Activated B cell treated with CpG ODN at 0.5 μM for 24 hours (primary cell): ENCODE data around the gene IDH3B. TPM values are rescaled to one million over a fixed set of nuclear protein-coding genes. Genes with fewer than 3 reads are reported as not detected.

Experiments
- ATAC-seq: fragments of 200-7000 bp; cut with Tn5 transposase; one replicate; pipeline ENCODE4 v1.10.0; 2021; ENCODE audit warnings: low read depth, mild to moderate bottlenecking, moderate library complexity
- CTCF ChIA-PET: fragments of 350-600 bp; sonication (Branson Sonifier 250); formaldehyde crosslinking; loops from one replicate; lab custom pipeline; 2021; ENCODE audit warnings: antibody characterized with exemption; lab: Charles Lee
- POLR2A ChIA-PET: fragments of 350-600 bp; sonication (Branson Sonifier 250); formaldehyde crosslinking; loops from one replicate; lab custom pipeline; 2021; ENCODE audit warnings: antibody characterized with exemption; lab: Charles Lee
- DNase-seq: peaks from one replicate; pipeline ENCODE4 v3.0.0; 2022
- H3K27ac Mint-ChIP-seq: one replicate; pipeline ENCODE4 v1.8.0; 2020; ENCODE audit warnings: mixed read lengths
- H3K27me3 Mint-ChIP-seq: one replicate; pipeline ENCODE4 v1.8.0; 2021; ENCODE audit warnings: mixed read lengths
- H3K36me3 Mint-ChIP-seq: one replicate; pipeline ENCODE4 v1.8.0; 2021; ENCODE audit warnings: low read depth, mixed read lengths
- H3K4me1 Mint-ChIP-seq: one replicate; pipeline ENCODE4 v1.8.0; 2021; ENCODE audit warnings: mixed read lengths
- H3K4me3 Mint-ChIP-seq: one replicate; pipeline ENCODE4 v1.8.0; 2020; ENCODE audit warnings: mild to moderate bottlenecking, mixed read lengths
- H3K9me3 Mint-ChIP-seq: one replicate; pipeline ENCODE4 v1.8.0; 2020; ENCODE audit warnings: mixed read lengths
- CTCF ChIP-seq: fragments of 200-600 bp; IDR thresholded peaks from one replicate; pipeline ENCODE4 v1.8.0; 2022; ENCODE audit warnings: antibody characterized with exemption, mild to moderate bottlenecking
- intact Hi-C: fragments of 100-400 bp; cut with micrococcal nuclease; formaldehyde crosslinking; loops from one replicate; pipeline ENCODE4 v1.15.1; 2024
- total RNA-seq: library from RNA; stranded (reverse); gene quantifications from 2 replicates; pipeline ENCODE4 v1.2.3, GENCODE V29; 2022

The IDH3B gene
- total RNA-seq, 1 donor from 2014 or later: 121 TPM

- POLR2A ChIA-PET: no interaction called here
- no peaks in the 10 kb centered on the region for H3K4me1 Mint-ChIP-seq
- CTCF ChIA-PET: no interaction called here
Observed at GRCh38 chr20:2708073-2708415, 44.0 kb upstream of the IDH3B start.

GRCh38 chr20:2707353-2708072 is 43.5 kb upstream of the IDH3B start:
- POLR2A ChIA-PET: no interaction called here
- CTCF ChIA-PET: no interaction called here
- Mint-ChIP-seq H3K27me3 (peaks cover 23% of the 10 kb centered on the region), H3K27ac (no peak overlapping the region), H3K4me1 (no peaks in the 10 kb centered on the region), H3K4me3 (no peak overlapping the region), H3K36me3 (no peaks in the 10 kb centered on the region), H3K9me3 (no peaks in the 10 kb centered on the region)
- DNase-seq: no peak
- intact Hi-C loops: no loop called here
- no peak for ATAC-seq
- TF ChIP-seq CTCF: no peak

More at GRCh38 chr20:2708073-2708415, 44.0 kb upstream of the IDH3B start:
- no peaks in the 10 kb centered on the region for H3K9me3 Mint-ChIP-seq
- no peaks in the 10 kb centered on the region for H3K36me3 Mint-ChIP-seq
- peaks cover 23% of the 10 kb centered on the region for H3K27me3 Mint-ChIP-seq
- H3K4me3 Mint-ChIP-seq: no peak overlapping the region
- intact Hi-C loops: no loop called here
- DNase-seq (no peak), ATAC-seq (no peak)
- no peak overlapping the region for H3K27ac Mint-ChIP-seq
- TF ChIP-seq CTCF: no peak

- POLR2A ChIA-PET: no interaction called here
- CTCF ChIA-PET: no interaction called here
- no peak for TF ChIP-seq CTCF
- no peaks in the 10 kb centered on the region for H3K9me3 Mint-ChIP-seq
- intact Hi-C loops: no loop called here
- no peaks in the 10 kb centered on the region for H3K36me3 Mint-ChIP-seq
- no peak overlapping the region for H3K27ac Mint-ChIP-seq
- no peaks in the 10 kb centered on the region for H3K4me1 Mint-ChIP-seq
- no peak overlapping the region for H3K4me3 Mint-ChIP-seq
- H3K27me3 Mint-ChIP-seq: peaks cover 26% of the 10 kb centered on the region
- DNase-seq (no peak), ATAC-seq (no peak)
Observed at GRCh38 chr20:2706688-2707352, 42.8 kb upstream of the IDH3B start.

GRCh38 chr20:2705931-2706645 is 42.1 kb upstream of the IDH3B start:
- ChIA-PET POLR2A (no interaction called here), CTCF (no interaction called here)
- TF ChIP-seq CTCF: no peak
- peaks cover 27% of the 10 kb centered on the region for H3K27me3 Mint-ChIP-seq
- no peak overlapping the region for H3K27ac Mint-ChIP-seq
- H3K4me3 Mint-ChIP-seq: no peak overlapping the region
- no peaks in the 10 kb centered on the region for H3K36me3 Mint-ChIP-seq
- ATAC-seq (no peak), DNase-seq (no peak)
- H3K9me3 Mint-ChIP-seq: no peaks in the 10 kb centered on the region
- intact Hi-C loops: no loop called here
- no peaks in the 10 kb centered on the region for H3K4me1 Mint-ChIP-seq

- H3K27ac Mint-ChIP-seq: no peak overlapping the region
- CTCF ChIA-PET: no interaction called here
- intact Hi-C loops: no loop called here
- no peak for ATAC-seq
- no peaks in the 10 kb centered on the region for H3K36me3 Mint-ChIP-seq
- no peak overlapping the region for H3K4me3 Mint-ChIP-seq
- DNase-seq: no peak
- H3K27me3 Mint-ChIP-seq: peaks cover 30% of the 10 kb centered on the region
- H3K4me1 Mint-ChIP-seq: no peaks in the 10 kb centered on the region
- TF ChIP-seq CTCF: no peak
- POLR2A ChIA-PET: no interaction called here
- no peaks in the 10 kb centered on the region for H3K9me3 Mint-ChIP-seq
Observed at GRCh38 chr20:2703716-2704475, 39.9 kb upstream of the IDH3B start.
